HS-5 (cell line): Measurements from ENCODE around the gene KCNN3.

ENCODE experiments used
- DNase-seq: peaks from one replicate; pipeline ENCODE4 v3.0.0-alpha.2; 2012; ENCODE audit warnings: low read depth

KCNN3 gene

DNA sequence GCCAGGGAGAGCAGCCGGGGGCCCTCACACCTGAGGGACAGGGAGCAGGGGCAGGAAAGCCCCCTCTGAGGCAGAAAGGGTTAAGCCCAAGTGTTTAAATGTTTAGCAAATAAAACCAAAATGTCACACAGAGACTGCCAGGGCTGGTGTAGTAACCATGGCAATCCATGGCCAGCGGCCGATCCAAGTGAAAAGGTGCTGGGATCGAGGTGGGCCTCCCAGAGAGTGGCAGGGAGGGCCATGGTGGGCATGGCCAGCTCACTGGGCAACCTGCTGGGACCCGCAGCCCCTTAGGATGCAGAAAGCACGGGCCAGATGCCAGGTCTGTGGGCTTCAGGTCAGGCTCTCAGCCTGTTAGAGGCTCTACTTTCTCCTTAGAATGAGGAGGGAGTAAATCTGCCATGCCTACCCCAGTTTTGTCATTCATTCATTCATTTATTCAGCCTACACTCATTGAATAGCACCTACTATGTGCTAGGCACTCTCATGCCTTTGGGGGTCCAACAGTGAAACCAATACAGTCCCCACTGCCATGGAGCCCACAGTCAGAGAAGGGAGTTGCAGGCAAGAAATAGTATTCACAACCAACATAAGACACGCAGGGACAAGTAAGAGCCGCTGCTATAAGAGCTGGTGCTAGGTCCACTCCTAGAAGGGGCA lies 56.1 kb downstream of the KCNN3 start:
- no peak for DNase-seq

DNA sequence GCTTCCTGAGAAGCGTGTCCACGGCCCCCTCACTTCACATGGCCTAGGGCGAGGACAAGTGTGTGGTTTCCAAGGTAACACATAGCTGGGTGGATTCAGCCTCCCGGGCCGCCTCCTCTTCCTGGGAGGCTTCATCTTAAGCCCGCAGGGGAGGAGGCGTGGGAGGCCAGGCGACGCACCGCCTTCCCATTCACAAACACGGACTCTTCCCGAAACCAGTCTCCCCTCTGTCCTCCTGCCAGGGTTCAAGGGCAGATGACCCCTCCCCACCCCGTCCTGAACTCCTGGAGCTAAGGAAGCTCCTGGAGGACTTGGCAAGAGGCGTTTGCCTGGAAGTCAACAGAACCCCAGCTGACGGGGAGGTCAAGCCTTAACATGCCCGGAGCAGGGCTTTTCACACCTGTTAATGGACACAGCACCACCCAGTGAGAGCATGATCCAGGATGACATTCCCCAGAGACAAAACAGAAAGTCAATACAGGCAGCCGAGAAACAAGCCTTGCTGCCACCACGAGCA lies 56.7 kb downstream of the KCNN3 start:
- no peak for DNase-seq

DNA sequence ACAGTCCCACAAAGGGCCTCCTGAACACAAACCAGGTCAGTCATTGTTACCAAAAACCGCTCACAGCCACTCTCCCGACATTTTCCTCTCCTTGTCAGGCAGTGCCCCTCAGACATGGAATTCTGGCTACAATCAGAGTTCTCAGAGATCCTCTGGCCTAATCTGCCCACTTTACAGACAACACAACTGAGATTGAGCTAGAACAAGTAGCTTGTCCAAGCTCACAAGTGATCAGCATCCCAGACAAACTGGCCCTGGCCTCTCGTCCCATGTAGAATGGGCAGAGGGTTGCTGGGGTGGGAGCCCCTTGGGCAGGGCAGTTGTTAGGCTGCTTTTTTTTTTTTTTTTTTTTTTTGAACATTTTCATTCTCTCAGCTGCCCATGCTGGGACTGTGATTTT lies 57.2 kb downstream of the KCNN3 start:
- no peak for DNase-seq

- DNase-seq: no peak
Measured at GRCh38 chr1:154810571-154810970, 59.5 kb downstream of the KCNN3 start.

DNA sequence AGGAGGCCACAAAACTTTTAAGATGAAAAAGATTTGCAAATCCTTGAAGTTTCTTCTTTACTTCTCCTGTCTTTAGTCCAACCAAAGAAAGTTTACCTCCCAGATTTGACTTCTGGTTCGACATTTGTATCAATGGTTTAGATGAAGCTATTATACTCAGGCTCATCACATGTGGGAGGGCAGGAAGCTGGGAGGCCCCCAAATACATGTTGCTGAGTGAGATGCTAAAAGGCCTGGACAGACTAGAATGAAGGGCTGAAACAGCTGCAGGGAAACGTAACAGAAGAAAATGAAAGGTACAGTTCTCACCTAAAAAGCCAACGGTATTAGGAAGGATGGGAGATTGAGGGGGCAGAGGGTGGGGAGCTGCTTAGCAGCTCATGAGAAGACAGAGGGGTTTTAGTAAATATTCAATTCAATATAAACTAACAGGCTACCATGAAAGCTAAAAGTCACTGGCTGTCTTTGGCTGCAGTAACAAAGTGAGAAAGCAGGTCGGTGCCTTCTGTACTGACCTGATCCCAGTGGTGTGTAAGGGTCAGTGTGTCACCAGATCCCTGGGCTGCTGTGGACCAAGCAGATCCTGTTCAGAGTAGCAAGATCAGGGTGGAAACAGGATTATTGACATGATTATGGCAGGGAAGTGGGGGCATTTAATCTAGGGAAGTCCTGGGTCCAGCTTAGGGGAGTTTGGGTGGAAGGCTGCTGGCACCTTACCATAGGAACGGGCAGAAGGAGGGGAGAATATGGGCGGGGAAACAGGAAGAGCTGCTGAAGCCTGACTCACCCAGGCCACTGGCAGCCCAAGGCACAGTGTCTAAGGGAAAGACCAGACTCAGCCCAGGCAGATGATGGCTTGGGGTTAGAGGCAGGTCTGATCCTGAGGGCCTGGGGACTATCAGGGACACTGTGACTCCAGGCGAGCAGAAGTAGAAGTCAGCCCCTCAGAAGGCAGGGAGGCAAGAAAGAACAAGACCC lies 60.4 kb downstream of the KCNN3 start:
- DNase-seq: peak; percentile 6

- no peak for DNase-seq
Measured at GRCh38 chr1:154808909-154809262, 61.2 kb downstream of the KCNN3 start.

- DNase-seq: no peak
Measured at GRCh38 chr1:154808261-154808908, 61.7 kb downstream of the KCNN3 start.

DNA sequence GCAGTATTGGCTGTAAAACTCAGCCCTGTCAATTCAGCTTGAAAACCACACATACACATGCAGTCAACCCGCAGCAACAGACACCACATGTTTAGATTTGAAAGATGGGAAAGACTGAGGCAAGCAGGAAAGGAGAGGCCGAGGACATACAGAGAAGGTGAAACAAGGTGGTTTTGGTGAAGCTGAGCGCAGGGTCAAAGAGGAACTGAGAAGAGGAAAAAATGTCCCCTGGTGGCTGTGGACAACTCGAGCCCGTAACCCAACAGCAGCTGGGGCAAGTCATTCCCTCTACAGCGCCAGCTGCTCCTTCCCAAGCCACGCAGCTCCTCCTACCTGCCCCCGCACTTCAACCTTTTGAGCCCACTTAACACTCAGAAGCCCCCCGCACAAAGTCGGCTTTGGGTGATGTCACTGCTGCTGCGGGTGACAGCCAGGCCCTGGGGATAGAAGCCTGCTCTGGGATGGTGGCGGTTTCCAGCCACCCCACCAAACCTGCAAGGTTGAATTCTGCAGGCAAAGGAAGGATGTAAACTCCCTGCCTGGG lies 63.0 kb downstream of the KCNN3 start:
- DNase-seq: no peak

- DNase-seq: no peak
Measured at GRCh38 chr1:154806333-154806732, 63.7 kb downstream of the KCNN3 start.

DNA sequence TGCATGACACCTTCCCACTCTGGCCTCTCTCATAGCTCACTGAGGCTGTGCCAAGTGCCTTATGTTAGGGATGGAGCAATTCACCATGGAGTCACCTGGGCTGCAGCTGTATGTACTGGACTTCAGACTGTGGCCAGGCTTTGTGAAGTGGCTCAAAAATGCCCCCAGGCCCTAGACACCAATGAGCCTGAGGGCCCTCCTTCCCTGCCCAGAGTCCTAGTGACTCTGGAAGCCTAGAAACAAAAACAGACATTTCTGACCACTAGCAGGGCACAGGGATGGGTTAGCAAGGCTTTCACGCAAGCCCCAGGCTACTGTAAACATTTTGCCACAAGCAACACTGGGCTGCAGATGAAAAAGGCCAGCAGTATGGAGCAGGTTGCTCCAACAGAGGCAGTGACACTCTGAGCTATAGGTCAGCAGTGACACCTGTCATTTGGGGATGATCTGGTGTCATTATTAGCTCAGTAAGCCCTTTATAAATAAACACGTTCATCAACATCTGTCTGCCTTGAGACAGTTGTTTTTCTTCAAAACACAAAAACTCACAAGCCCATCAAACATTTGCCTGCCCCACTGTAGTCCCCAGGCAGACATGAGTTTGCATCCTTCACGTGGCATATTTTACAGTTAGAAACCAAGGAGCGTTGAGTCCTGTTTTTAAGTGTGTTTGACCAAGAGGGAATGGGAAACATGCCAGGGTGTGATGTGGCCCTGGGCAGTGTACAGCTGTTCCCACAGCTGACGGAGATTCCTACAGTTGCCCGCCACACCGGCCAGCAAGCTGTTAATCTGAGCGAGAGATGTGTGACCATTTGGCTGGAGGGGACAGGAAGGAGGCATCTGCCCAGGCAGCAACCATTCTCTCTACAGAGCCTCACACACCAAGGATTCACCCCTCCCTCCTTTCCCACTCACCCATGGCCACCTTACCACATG lies 66.8 kb downstream of the KCNN3 start:
- no peak for DNase-seq

- no peak for DNase-seq
Measured at GRCh38 chr1:154802336-154802969, 67.6 kb downstream of the KCNN3 start.

GRCh38 chr1:154801234-154802011 lies 68.7 kb downstream of the KCNN3 start:
- no peak for DNase-seq

GRCh38 chr1:154799188-154799587 lies 70.9 kb downstream of the KCNN3 start:
- DNase-seq: no peak

- DNase-seq: no peak
Measured at GRCh38 chr1:154798645-154799044, 71.4 kb downstream of the KCNN3 start.

GRCh38 chr1:154797175-154797574 lies 72.9 kb downstream of the KCNN3 start:
- no peak for DNase-seq

- DNase-seq: no peak
Measured at GRCh38 chr1:154796303-154796892, 73.7 kb downstream of the KCNN3 start.

DNA sequence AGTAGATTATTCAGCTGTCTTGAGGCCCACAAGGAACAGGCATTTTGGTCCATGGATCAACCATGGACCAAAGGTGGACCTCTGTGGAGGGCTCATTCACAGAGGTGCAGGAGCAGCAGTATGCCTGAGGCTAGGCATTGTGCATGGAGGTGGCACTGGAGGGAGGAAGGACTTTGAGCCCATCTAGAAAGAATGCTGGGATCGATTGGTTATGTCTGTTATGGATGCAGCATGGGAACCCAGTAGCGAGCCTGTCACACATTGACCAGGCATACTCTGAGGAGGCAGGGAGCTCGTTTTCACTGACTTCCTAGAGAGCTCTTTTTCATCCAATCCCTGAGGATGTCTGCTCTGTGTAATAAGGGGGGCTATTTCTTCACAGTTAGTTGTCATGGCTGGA lies 75.5 kb downstream of the KCNN3 start:
- DNase-seq: no peak

DNA sequence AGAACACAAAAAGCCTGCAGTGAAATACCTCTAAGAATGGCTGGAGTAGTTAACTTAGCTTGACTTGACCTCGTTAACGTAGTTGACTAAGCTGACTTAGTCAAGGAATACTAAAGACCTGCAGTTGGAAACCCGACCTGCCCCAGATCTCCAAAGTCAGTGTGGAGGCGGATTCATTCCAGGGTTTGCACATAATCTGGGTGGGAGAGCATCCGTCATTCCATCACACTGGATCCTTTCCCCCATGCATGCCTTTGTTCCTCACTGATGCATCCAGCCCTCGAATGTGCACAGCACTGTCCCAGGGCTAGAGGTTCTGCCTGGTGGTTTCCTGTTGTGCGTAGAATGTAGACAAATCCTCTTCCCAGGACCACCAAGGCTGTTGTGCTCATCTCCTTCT lies 76.4 kb downstream of the KCNN3 start:
- DNase-seq: no peak

DNA sequence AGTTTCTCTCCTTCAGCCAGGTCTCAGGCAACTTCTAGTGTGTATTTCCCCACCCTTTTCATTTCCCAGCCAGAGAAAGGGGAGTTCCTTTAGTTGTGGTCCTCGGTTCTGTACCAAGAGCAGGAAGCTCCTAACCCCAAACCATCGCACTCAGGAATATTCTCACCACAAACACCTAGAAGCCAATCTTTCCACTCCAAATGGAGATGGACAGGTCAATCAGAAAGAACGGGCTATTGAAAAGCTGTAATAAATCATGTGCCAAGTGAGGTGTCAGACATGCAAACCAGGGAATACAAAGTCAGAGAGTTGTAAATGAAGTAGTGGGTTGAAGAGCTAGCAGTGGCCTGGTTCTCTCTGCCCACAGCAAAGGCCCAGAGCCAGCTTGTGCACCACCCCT lies 77.2 kb downstream of the KCNN3 start:
- no peak for DNase-seq
